DOHH2 (cell line): Measurements from ENCODE around the gene ITPRIPL2.

Experiments
- CTCF ChIP-seq: fragments of 200-600 bp; sonication (generic); IDR thresholded peaks from one replicate; pipeline ENCODE4 v1.5.1; 2014; ENCODE audit warnings: antibody characterized with exemption, mild to moderate bottlenecking, low read depth, low read length; ENCODE audit not compliant: poor library complexity, severe bottlenecking
- EZH2phosphoT487 ChIP-seq: fragments of 200-600 bp; sonication (generic); IDR thresholded peaks from 2 replicates; pipeline ENCODE4 v1.6.1; 2017; ENCODE audit warnings: borderline replicate concordance, mild to moderate bottlenecking, antibody characterized with exemption, low read length, moderate library complexity, mixed read lengths

- no peak for TF ChIP-seq CTCF
- TF ChIP-seq EZH2phosphoT487, result no peak
Observed at GRCh38 chr16:19153876-19154275, 40.1 kb downstream of the ITPRIPL2 start.
